ENCODE measurements around the gene ZNF831.

The ZNF831 gene

DNA sequence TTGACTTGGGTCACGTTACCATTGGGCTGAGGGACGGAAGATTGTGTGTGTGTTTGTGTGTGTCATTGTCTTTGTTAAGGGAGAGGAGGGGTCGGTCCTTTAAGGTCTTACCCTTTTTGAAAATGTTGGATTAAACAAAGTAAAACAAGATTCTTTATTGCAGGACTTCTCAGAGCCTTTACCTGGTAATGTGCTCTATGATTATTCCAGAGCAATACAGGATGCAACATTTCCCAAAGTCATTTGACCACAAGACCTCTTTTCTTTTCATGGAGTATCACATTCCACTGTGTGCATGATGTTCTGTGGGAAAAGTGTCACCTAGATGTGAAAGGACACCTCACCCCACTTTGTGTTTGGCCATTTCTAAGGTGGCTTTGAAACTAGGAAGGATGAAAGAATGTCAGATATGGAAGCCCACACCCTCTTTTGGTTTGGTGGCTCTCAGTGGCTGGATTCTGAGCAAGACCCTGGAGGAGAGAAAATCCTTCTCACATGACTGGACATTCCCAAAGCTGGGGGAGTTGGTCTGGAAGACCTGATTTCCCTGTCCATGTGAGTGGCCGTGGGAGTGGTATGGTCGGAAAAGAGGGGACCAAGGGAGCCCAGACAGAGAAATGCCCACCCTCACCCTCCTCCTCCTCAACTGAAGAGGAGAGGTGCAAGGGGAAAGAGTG lies 18.2 kb upstream of the ZNF831 start:
- no peak overlapping the region for H3K4me3 ChIP-seq (replicated peaks; ENCODE audit: low read depth, low read length)
- no peak for DNase-seq (ENCODE audit: low read depth)

DNA sequence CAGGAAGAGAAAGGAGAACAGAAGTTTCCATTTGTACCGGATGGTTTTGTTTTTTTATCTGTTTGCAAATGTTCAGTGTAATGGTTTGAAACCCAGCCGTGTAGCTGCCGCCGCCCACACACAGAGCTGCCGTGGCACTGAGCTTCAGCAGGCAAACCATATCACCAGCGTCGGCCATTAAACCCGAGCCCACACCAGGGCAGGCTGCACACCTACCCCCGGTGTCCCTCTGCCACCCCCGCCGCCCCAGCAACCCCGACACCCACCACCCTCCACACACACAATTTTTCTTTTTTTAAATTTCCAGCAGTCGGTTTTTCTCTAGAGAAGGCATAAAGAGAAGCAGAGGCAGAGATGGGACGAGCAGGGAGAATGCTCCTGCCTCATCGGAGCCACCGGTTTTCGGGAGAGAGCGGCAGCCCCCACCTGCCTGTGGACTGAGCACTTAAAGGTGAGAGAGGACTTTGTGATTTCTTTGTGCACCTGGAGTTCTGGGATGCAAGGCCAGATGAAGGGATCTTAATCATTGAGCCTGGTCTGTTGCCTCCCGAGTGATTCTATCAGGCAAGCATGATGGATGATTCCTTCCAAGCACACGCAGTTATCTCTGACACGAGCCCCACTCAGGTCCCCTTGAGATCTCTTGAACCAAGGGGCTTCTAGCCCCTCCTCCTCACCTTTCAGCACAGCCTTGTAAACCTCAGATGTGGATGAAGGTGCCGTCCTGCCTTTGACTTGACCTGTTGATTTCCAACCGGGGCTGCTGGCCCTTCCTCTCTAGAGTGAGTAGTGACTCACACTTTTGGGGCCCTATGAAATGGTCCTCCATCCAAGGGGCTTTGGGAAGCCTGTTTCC lies 17.5 kb upstream of the ZNF831 start:
- H3K4me3 ChIP-seq (replicated peaks; ENCODE audit: low read depth, low read length), result no peak overlapping the region
- TF ChIP-seq, protein P1, sequence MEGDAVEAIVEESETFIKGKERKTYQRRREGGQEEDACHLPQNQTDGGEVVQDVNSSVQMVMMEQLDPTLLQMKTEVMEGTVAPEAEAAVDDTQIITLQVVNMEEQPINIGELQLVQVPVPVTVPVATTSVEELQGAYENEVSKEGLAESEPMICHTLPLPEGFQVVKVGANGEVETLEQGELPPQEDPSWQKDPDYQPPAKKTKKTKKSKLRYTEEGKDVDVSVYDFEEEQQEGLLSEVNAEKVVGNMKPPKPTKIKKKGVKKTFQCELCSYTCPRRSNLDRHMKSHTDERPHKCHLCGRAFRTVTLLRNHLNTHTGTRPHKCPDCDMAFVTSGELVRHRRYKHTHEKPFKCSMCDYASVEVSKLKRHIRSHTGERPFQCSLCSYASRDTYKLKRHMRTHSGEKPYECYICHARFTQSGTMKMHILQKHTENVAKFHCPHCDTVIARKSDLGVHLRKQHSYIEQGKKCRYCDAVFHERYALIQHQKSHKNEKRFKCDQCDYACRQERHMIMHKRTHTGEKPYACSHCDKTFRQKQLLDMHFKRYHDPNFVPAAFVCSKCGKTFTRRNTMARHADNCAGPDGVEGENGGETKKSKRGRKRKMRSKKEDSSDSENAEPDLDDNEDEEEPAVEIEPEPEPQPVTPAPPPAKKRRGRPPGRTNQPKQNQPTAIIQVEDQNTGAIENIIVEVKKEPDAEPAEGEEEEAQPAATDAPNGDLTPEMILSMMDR (IDR thresholded peaks at IDR 0.05; ENCODE audit: low read length, missing control alignments), result no peak
- DNase-seq (ENCODE audit: low read depth), result no peak

More for the DNA sequence above, 18.2 kb upstream of the ZNF831 start:
- TF ChIP-seq, protein P1 (IDR thresholded peaks at IDR 0.05; ENCODE audit: low read length, missing control alignments), result no peak

DNA sequence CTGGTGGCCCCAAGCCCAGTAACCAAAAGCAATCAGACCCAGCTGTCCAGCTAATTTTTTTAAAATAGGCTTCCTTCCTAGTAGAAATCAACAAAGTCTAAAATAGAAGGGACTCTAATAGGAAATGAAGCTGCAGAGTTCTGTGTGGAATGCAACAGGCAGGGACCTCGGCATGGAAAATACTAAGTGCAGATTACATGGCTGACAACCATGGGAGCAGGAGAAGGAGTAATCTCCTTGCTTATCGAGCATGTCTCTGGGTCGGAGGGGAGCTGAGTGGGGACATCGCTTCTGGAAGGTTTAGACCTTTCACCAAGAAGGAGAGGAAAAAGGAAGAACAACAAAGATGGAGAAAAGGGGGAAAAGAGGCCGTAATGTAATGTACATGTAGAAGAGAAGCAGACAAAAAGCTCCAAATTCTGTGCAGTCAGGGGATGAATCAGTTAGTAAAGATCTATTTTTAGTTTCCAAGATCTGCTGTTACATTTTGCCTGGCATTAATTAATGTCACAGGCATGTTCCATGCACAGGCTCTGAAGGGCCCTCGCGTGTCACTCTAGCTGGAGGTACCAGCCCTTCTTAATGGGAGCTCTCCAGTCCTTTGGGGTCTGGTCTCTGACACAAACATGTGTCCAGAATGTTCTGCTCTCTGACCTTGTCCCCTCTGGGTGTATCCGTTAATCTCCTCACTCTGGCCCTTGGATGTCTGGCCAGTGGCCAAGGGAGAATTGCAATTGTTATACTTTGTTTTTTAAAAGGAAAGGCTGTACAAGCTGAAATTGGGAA lies 16.6 kb upstream of the ZNF831 start:
- TF ChIP-seq, protein P1 (IDR thresholded peaks at IDR 0.05; ENCODE audit: low read length, missing control alignments), result no peak
- no peak overlapping the region for H3K4me3 ChIP-seq (replicated peaks; ENCODE audit: low read depth, low read length)
- no peak for DNase-seq (ENCODE audit: low read depth)

DNA sequence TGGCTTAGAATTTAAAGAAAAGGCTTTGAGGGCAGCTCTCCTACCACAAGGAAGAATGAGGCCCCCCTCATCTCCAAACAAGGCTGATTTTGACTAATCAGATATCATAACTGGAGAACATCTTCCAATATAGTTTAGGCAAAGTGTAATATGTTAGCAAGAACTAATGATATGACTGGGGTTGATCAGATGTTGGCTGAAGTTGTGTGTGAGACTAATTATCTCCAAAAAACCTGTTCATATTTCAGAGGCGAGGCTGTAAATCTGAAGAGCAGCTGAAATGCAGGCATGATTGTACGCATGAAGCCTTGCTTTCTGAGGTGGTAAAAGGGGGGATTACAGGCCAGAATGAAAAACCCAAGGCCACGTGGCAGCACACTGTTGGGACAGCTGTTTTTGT lies 16.0 kb upstream of the ZNF831 start:
- H3K4me3 ChIP-seq (replicated peaks; ENCODE audit: low read depth, low read length), result no peak overlapping the region
- TF ChIP-seq, protein P1 (IDR thresholded peaks at IDR 0.05; ENCODE audit: low read length, missing control alignments), result no peak
- DNase-seq (ENCODE audit: low read depth), result no peak

DNA sequence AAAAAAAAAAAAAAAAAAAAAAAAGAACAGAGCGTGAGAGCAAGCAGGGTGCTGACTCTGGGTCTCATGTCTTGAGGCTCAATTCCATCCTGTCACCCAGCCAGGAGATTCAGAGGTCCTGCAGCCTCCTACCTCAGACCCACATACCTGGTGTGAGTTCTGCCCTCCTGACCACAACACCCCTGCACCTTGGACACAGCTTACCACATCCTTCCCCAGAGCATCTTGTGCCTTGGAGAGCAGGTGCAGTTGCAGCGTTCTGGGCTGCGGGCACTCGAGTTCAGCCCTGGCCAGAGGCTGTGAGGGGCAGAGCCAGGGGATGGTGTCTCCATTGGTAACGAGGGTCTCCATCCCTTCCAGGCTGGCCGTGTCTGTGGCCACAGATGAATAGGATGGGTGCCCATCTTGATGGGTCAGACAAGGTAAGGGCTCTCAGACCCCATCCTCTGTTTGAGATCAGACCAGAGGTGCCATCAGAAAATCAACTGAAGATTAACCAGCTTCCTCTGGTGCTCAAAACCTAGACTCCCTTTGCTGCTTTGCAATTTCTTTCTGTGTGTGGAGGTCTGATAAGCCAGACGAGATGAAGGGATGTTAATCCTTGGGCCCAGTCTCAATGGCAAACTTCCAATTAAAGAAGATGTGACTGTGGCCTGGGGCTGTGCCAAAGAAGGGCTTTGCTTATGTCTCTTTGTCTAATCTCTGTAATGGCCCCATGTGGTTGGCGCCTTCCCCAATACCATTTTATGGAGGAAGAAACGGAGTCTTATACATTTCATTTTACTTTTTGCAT lies 14.7 kb upstream of the ZNF831 start:
- TF ChIP-seq, protein P1 (IDR thresholded peaks at IDR 0.05; ENCODE audit: low read length, missing control alignments), result no peak
- DNase-seq (ENCODE audit: low read depth), result no peak
- no peak overlapping the region for H3K4me3 ChIP-seq (replicated peaks; ENCODE audit: low read depth, low read length)
